GM19463 (cell line): ENCODE data around the gene NR1D2.
"Not testable (repeated sequence)": the region's sequence is repeated elsewhere in the genome, so short reads cannot be mapped to it uniquely, and the experiment has no call there.

Experiments used
- ATAC-seq: cut with Tn5 transposase; IDR thresholded peaks from one replicate; pipeline ENCODE4 v1.9.1; 2021; ENCODE audit warnings: mild to moderate bottlenecking, moderate library complexity; ENCODE audit not compliant: unreplicated experiment

Gene NR1D2

GRCh38 chr3:24002129-24002528, 57.0 kb downstream of the NR1D2 start:
- ATAC-seq, result no peak

- ATAC-seq, result no peak
Observed at GRCh38 chr3:24003466-24003865, 58.4 kb downstream of the NR1D2 start.

- peak; percentile 96 for ATAC-seq
Observed at GRCh38 chr3:24004171-24004938, 59.3 kb downstream of the NR1D2 start.

- ATAC-seq, result no peak
Observed at GRCh38 chr3:24005669-24006068, 60.6 kb downstream of the NR1D2 start.

- not testable (repeated sequence) for ATAC-seq
Observed at GRCh38 chr3:24010834-24011233, 65.7 kb downstream of the NR1D2 start.

- peak; percentile 63 for ATAC-seq
Observed at GRCh38 chr3:24012589-24013269, 67.6 kb downstream of the NR1D2 start.

GRCh38 chr3:24017305-24017704, 72.2 kb downstream of the NR1D2 start:
- ATAC-seq, result no peak

- no peak for ATAC-seq
Observed at GRCh38 chr3:24018784-24019570, 73.9 kb downstream of the NR1D2 start.

GRCh38 chr3:24019585-24019984, 74.5 kb downstream of the NR1D2 start:
- no peak for ATAC-seq

- ATAC-seq, result no peak
Observed at GRCh38 chr3:24020036-24020691, 75.1 kb downstream of the NR1D2 start.

- no peak for ATAC-seq
Observed at GRCh38 chr3:24023197-24023596, 78.1 kb downstream of the NR1D2 start.

GRCh38 chr3:24025805-24026204, 80.7 kb downstream of the NR1D2 start:
- ATAC-seq, result no peak

- not testable (repeated sequence) for ATAC-seq
Observed at GRCh38 chr3:24026665-24027064, 81.6 kb downstream of the NR1D2 start.

GRCh38 chr3:24027946-24028345, 82.9 kb downstream of the NR1D2 start:
- no peak for ATAC-seq
